ENCODE results near the gene OSBP.
"Not testable (repeated sequence)": the region's sequence is repeated elsewhere in the genome, so short reads cannot be mapped to it uniquely, and the experiment has no call there.

The OSBP gene, protein sequence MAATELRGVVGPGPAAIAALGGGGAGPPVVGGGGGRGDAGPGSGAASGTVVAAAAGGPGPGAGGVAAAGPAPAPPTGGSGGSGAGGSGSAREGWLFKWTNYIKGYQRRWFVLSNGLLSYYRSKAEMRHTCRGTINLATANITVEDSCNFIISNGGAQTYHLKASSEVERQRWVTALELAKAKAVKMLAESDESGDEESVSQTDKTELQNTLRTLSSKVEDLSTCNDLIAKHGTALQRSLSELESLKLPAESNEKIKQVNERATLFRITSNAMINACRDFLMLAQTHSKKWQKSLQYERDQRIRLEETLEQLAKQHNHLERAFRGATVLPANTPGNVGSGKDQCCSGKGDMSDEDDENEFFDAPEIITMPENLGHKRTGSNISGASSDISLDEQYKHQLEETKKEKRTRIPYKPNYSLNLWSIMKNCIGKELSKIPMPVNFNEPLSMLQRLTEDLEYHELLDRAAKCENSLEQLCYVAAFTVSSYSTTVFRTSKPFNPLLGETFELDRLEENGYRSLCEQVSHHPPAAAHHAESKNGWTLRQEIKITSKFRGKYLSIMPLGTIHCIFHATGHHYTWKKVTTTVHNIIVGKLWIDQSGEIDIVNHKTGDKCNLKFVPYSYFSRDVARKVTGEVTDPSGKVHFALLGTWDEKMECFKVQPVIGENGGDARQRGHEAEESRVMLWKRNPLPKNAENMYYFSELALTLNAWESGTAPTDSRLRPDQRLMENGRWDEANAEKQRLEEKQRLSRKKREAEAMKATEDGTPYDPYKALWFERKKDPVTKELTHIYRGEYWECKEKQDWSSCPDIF

DNA sequence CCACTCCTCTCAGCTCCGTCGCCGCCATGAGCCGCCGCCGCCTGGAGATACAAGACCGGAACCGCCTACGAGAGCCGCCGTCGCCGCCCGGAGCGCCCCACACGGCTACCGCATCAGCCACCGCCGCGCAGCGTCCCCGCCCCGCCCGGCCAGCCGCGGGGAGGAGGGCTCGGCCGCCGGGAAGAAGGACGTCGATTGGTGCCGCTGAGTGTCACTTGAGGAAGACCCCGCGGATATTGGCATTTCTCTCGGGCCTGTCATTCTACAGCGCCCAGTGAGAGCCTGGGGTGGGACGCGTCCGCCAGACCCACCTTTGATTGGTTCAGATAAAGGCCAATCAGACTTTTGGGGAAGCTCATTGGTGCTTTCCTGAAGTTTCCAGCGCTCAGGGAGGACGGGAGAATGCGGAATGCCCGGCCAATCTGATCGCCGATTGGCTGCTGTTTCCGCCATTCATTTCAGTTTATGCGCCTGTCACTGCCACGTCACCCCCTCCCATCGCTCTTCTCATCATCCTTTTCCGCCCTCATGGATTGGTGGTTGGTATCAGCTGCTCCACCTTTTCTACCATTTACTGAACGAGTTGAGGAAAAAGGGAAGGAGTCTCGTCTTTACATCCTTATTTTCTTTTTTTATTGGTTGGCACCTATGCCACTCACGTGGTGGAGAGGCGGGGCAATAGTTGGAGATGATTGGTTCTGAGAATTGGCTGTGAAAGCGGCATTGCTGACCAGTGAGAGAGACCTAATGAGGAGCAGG lies at the start of gene OSBP:
Gene OSBP, minus strand, starts transcription at position 138 of the 759 bp plus-strand sequence. Its CDS starts 110 bp downstream, at position 28.
- DNase-seq (ENCODE audit: low spot score) = peak; percentile 98

DNA sequence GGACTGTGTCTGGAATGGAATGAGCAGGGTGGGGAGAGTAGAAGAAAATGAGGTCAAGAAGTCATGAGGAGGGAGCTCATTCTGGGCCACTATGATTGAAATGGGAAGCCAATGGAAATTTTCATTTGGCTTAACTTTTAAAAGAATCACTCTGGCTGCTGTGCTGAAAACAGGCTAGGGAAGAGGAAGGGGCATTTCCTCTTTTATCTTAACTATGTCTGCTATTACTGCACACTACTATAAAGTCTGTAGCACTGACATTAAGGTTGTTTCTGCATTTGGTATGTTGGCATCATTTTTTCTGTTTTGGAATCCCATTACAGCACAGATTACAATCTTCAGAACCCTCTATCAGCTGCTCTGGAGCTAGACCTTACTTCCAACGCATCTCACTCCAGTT lies 45.0 kb upstream of the OSBP start:
- no peak for DNase-seq (ENCODE audit: low spot score)

DNA sequence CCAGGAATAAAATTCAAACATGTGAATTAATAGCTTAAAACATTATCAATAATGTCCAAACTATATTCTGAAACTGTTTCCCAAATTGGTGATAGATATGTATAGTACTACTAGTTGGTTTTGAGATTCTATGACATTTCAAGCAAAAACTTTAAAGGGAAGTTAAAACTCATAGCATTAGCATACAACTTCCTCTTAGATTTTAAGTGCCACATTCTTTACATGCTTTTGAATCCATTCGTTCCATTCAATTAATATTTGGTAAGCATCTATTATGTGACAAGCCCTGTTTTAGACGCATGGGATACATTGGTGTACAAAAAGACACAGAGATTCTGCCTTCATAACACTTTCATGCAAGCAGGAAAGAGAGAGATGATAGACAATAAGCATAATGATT lies 44.4 kb upstream of the OSBP start:
- DNase-seq (ENCODE audit: low spot score) = no peak

DNA sequence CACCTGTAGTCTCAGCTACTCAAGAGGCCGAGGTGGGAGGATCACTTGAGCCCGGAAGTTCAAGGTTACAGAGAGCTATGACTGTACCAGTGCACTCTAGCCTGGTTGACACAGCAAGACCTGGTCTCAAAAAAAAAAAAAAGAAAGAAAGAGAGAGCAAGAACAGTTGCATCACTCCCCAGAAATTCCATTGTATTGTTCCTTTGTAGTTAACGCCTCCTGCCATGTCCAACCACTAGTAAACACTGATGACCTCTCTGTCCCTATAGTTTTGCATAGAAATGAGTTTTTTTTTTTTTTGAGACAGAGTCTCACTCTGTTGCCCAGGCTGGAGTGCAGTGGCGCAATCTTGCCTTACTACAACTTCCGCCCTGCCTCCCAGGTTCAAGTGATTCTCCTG lies 42.5 kb upstream of the OSBP start:
- DNase-seq (ENCODE audit: low spot score) = no peak

DNA sequence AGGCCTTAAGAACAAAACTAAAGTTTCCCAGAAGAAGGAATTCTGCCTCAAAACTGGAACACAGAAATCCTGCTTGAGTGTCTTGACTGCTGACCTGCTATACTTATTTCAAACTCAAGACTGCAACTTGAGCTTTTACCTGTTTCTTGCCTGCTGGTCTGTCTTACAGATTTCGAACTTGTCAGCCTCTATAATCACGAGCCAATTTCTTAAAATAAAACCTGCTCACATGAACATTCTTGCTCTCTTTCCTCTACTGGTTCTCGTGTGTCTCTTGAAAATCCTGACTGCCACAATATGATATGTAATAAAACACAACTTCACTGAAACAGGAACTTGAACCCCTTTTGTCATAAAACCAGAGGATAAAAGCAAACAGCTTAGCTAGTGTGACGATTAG lies 39.3 kb upstream of the OSBP start:
- DNase-seq (ENCODE audit: low spot score) = no peak

DNA sequence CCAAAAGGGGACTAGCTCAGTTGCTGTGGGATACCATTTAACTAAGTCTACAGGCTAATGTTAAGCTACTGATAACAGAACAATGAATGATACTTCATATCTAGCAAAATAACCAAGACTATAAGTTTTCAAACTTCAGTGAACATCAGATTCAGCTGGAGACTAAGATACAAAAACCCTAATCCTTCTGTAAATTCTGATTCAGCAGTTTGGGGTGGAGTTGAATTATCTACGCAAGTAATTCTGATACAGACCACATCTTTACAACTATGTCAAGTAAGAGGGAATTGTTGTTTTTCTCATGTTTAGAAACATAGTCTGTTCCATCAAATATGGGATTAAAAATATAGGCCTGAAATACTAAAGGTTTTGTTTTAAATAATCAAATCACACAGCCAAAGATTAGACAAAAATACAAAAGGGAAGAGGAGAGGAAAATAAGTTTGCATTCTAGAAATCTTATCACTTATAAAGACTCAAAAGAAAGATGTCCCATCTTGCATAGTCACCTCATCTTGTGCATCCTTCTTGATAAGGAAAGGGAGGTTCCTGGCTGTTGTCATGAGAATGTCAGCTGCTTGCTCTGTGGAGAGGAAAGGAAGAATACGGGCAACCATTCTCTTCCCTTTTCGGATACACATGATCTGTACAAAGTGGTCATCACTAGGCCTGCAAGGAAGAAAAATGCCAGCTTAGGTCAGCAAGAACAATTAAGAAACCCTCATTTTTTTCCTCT lies 31.8 kb upstream of the OSBP start:
- DNase-seq (ENCODE audit: low spot score) = no peak

DNA sequence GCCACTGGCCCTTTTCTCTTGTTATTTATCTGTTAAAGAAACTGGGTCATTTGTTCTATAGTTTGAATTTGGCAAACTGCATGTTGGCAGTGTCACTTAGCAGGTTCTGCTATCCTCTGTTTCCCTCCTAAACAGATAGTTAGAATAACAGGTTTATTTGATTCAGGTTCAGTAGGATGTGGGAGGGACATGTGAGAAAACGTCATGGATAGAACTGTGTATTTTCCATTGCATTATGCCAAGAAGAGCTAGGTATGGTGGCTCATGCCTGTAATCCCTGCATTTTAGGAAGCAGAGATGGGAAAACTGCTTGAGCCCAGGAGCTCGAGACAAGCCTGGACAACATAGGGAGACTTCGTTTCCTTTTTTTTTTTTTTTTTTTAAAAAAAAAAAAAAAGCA lies 29.0 kb upstream of the OSBP start:
- no peak for DNase-seq (ENCODE audit: low spot score)

DNA sequence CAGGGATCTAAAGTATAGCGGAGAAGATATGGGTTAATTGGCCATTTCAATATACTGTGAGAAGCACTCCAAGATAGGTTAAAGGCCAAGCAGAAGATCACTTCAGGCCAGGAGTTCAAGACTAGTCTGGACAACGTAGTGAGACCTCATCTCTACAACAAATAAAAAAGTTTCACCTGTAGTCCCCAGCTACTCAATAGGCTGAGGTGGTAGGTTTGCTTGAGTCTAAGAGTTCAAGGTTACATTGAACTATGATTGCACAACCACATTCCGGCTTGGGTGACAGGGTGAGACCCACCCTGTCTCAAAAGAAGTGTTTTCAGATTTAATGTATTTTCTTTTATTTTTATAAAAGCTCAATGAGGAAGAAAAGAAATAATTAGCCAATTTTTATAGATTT lies 27.8 kb upstream of the OSBP start:
- no peak for DNase-seq (ENCODE audit: low spot score)

DNA sequence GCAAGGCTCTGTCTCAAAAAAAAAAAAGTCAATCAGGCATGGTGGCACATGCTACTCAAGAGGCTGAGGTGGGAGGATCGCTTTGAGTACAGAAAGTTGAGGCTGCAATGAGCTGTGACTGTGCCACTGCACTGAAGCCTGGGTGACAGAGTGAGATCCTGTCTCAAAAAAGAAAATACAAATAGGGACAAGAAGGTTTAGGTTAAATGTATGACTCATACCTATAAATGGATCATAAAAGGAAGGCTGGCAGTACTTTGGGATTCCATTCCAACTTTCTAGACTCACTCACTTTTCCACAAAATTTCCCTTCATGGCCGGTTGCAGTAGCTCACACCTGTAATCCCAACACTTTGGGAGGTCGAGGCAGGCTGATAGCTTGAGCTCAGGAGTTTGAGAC lies 25.6 kb upstream of the OSBP start:
- DNase-seq (ENCODE audit: low spot score) = no peak

DNA sequence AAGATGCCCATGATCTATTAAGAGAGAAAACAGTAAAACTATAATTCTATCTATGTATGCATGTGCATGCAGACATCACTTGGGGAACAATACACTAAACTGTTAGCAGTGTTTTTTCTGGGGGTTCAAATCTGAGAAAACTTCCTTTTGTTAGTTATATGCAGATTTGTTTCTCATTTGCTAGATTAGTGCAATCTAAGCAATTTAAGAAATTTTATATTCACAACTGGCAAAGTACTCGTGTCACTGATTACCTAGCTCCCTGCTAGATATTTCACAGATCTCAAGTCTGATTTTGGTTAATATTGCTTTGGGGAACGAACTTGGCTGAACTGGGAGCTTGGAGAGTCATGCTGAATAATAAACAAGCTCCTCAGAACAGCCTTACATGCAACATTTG lies 14.9 kb upstream of the OSBP start:
- DNase-seq (ENCODE audit: low spot score) = no peak

DNA sequence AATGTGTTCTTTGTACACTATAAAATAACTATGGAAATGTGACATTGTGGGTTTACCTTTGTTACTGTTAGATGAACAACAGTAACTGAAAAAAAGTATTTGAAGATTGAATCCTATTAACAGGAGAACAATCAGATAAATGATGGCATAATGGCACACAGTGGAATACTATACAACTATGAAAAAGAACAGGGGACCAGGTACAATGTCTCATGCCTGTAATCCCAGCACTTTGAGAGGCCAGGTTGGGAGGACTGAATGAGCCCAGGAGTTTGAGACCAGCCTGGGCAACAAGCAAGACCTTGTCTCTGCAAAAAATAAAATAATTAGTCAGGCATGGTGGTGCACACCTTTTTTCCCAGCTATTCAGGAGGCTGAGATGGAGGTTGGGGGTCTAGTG lies 14.4 kb upstream of the OSBP start:
- DNase-seq (ENCODE audit: low spot score) = no peak

DNA sequence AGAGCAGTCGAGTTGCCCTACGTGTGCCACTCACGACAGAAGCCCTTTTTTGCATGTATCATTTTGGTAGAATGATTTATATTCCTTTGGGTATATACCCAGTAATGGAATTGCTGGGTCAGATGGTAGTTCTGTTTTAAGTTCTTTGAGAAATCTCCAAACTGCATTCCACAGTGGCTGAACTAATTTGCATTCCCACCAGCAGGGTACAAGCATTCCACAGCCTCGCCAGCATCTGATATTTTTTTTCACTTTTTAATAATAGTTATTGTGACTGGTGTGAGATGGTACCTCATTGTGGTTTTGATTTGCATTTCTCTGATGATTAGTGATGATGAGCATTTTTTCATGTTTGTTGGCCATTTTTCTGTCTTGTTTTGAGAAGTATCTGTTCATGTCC lies 11.4 kb upstream of the OSBP start:
- DNase-seq (ENCODE audit: low spot score) = not testable (repeated sequence)

DNA sequence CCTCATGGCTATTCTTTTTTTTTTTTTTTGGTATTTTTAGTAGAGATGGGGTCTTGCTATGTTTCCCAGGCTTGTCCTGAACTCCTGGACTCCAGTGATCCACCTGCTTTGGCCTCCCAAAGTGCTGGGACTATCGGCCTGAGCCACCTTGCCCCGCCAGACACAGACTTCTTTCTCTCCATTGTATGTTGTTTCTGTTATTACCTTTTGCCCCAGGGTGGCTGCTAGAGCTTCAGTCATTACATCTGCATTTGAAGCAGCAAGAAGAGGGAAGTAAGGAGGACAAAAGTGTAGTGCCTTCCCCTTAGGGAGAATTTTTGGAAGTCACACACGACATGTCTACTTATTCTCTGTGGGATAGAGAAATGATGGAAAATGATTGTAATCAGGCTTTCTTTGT lies 10.1 kb upstream of the OSBP start:
- no peak for DNase-seq (ENCODE audit: low spot score)

DNA sequence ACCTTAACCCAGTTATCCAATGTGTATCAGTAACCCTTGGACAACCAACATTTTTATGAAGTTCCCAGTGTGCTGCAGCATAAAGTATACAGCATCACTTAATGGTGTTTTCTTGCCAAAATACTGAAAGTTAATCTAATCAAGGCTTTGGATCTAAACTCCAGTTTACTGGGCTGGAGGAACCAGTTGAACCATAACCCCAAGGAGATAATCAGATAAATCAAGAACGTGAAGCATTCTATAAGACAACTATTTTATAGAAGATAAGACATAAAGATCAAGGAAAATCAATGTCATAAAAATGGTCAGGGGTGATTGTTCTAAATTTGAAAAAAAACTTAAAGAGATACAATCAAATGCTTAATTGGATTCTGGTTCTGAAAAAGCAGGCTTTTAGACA lies 2.3 kb upstream of the OSBP start:
- DNase-seq (ENCODE audit: low spot score) = no peak

DNA sequence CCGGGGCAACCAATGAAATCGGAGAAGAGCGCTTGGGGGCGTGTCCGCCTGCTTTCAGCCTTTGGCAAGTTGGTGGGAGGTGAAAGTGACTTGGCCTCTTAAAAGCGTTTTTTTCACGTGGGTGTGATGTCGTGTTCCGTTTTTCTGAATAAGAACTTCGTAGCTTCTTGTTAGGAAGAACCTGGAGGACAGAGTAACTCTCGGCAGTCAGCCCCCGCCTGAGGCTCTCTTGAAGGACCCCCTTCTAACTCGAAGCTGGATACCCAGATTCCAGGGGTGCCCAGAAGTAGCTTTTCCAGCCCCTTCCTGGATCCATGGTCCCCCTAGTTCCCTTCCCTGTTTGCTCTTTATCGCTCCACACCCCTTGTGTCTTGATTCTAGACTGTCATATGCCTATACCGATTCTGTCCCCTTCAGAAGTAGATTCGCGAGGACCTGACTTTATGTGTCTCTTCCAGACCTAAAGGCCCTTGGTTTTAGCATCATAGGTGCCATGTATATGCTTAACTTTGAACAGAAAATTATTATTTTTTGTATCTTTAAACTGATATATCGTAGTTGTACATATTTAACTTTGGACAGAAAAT lies 915 bp upstream of the OSBP start:
- DNase-seq (ENCODE audit: low spot score) = no peak

DNA sequence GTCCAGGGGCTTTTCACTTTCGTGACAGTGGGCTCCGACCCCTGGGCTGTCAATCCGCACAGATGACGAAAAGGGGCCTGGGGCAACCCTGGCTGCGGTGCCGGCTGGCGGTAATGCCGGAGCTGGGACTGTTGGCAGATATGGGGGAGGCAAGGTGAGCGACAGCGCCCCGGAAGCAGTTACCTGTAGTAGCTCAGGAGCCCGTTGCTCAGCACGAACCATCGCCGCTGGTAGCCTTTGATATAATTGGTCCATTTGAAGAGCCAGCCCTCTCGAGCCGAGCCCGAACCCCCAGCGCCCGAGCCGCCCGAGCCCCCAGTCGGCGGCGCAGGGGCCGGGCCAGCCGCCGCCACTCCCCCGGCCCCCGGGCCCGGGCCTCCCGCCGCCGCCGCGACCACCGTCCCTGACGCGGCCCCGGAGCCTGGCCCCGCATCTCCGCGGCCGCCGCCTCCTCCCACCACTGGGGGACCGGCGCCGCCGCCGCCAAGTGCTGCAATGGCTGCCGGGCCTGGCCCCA lies 396 bp downstream of the OSBP start:
- DNase-seq (ENCODE audit: low spot score) = no peak

DNA sequence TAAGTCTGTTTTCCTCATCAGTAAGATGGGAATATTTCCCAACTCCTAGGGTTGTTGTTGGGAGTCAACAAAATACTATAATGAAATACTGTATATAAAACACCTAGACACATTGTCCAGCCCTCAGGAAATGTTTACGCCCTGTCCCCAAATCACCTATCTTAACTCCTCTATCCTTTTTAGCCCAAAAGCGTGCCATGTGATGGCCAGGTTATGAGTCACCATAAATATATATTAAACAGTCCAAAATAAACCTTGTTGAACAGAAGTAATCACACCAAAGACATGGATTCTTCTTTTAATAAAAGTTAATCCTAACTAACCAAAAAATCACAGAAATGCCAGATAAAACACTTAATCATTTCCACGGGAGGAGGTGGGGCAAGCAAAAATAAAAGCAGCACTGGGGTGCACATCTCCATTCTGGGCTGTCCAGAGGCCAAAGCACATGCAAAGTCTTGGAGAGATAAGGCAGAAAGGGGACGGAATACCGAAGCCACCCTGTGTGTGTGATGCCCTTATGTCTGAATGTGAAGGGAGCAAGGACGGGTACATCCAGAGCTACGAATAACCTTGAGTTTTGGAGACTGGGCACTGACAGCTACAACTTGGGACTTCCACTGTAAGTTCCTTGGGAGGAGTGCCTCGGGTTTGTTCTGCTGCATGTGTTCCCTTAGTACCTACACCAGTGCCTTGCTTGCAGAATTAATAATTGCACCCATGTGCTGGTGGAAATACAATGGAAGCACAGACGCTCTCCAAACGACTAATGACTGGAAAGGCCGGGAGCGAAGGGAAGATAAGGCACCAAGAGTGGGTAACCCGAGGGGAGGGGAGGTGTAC lies 1.1 kb downstream of the OSBP start:
- no peak for DNase-seq (ENCODE audit: low spot score)

DNA sequence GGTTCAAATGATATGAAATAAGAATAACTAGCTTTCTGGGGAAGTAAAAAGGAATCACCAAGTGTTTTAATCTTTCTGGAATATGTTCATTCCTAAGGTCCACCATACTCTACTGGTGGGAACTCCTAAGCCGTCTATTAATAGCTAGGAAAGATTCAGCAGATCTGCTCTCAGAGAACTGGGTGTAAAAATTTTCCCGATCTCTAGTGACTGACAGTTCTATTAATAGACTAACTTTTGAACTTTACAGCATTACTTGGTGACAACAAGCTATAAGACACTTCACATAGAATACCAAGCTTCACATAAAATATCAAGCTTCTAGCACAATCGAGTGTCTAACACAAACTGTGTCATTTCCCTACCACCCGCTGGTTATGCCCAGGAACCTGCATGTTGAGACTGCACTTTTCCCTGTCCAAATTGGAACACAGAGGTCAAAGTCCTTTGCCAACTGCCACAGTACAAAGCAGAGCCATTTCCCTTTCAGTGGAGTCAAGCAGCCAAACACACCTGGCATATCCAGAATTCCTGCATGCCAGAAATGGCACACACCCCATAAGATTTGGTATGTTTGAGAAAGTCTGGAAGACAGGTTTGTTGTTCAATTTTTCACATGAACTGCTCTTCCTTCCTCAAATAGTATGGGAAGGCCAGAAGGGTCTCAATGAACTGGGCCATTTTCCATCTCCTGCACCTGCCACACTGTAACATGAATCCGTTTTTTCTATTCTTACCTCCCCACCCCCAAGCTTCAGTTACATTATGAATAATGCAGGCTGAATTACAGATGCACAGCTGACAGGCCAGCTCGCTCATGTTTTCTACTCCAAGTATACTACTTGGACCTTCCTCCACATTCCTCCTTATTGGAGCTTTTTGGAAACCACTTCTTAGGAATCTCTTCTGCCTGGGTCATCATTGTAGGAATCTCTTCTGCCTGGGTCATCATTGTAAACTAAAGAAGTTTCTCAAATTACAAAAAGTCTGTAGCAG lies 3.7 kb downstream of the OSBP start:
- DNase-seq (ENCODE audit: low spot score) = no peak

DNA sequence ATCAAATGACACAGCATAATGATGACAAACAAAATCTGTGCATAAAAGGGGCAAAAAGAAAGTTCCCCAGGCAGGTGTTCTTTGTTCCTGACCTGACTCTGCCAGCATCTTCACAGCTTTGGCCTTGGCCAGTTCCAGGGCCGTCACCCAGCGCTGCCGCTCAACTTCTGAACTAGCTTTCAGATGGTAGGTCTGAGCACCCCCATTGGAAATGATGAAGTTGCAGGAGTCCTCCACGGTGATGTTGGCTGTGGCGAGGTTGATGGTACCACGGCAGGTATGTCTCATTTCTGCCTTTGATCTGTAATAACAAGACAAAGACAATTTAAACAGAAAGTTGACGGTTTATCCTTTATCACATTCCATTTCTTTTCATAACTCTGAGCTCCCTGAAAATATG lies 5.3 kb downstream of the OSBP start:
- no peak for DNase-seq (ENCODE audit: low spot score)

Measured in AG20443 (cell line).